Measurements from ENCODE around the gene DOCK2.

DNA sequence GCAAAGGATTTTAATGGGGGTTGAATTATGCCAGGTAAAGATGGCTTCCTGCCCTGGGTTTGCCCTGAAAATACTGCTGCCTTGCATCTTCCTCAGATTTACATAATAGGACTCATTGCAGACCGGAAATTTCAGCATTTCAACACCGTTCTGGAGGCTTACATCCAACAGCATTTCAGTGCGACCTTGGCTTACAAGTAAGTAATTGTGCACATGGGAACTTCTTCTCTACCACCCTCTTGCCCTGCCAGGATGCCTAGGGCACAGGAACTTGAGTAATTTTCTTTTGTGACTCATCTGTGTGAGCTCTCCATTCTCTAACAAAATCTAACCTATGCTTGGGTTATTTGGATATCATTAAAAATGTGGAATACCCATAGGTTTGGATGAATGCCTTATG, 80.2 kb downstream of the DOCK2 start:
- no peak for TF ChIP-seq OVOL3 (tag by site-specific recombination; IDR thresholded peaks at IDR 0.05)
- TF ChIP-seq, protein P1, sequence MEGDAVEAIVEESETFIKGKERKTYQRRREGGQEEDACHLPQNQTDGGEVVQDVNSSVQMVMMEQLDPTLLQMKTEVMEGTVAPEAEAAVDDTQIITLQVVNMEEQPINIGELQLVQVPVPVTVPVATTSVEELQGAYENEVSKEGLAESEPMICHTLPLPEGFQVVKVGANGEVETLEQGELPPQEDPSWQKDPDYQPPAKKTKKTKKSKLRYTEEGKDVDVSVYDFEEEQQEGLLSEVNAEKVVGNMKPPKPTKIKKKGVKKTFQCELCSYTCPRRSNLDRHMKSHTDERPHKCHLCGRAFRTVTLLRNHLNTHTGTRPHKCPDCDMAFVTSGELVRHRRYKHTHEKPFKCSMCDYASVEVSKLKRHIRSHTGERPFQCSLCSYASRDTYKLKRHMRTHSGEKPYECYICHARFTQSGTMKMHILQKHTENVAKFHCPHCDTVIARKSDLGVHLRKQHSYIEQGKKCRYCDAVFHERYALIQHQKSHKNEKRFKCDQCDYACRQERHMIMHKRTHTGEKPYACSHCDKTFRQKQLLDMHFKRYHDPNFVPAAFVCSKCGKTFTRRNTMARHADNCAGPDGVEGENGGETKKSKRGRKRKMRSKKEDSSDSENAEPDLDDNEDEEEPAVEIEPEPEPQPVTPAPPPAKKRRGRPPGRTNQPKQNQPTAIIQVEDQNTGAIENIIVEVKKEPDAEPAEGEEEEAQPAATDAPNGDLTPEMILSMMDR (tag by site-specific recombination; IDR thresholded peaks at IDR 0.05) = no peak

Data from HEK293 (cell line).